Measurements from ENCODE around the gene CYP2C9.
"Not testable (repeated sequence)": the region's sequence is repeated elsewhere in the genome, so short reads cannot be mapped to it uniquely, and the experiment has no call there.

Gene CYP2C9

DNA sequence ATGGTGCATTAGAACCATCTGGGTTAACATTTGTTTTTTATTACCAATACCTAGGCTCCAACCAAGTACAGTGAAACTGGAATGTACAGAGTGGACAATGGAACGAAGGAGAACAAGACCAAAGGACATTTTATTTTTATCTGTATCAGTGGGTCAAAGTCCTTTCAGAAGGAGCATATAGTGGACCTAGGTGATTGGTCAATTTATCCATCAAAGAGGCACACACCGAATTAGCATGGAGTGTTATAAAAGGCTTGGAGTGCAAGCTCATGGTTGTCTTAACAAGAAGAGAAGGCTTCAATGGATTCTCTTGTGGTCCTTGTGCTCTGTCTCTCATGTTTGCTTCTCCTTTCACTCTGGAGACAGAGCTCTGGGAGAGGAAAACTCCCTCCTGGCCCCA is at the start of gene CYP2C9:
TSS of gene CYP2C9 (plus strand) at position 276 of the 400 bp plus-strand sequence. CDS start at position 301, 25 bp downstream.
- DNase-seq: no peak

- no peak for DNase-seq
Measured at GRCh38 chr10:94889123-94889522, 49.3 kb upstream of the CYP2C9 start.

DNA sequence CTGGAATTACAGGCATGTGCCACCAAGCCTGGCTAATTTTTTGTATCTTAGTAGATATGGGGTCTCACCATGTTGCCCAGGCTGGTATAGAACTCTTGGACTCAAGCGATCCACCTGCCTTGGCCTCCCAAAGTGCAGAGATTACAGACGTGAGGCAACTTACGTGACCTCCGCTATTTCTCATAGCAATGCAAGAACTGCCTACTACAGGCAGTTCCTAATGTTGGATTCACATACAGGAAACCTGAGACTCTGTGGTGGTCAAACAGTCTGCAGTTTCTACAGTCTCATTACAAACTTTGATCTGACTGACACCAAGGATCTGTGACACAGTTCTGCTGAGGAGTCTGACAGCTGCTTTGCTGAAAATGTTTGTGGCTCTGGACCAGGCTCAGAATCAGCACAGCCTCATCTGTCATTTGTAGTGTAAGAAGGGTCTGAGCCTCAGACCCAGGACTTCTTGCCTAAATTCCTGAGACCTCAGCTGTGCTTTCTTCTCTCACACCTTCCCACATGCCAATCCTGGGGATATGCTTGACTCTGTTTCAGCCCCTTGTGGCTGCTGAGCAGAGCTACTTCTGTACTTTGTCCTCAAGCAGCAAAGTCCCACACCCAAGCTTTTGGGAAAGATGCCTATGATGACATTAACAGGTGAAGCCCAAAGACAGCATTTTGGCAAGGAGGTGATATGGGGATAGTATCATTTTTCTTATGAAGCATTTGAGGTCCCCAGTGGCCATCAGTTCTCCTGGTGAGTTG is 48.0 kb upstream of the CYP2C9 start:
- DNase-seq: no peak

DNA sequence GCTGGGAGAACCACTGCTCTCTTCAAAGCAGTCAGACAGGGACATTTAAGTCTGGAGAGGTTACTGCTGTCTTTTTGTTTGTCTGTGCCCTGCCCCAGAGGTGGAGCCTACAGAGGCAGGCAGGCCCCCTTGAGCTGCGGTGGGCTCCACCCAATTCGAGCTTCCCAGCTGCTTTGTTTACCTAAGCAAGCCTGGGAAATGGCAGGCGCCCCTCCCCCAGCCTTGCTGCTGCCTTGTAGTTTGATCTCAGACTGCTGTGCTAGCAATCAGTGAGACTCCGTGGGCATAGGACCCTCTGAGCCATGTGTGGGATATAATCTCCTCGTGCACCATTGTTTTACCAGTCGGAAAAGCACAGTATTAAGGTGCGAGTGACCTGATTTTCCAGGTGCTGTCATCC is 40.0 kb upstream of the CYP2C9 start:
- DNase-seq: not testable (repeated sequence)

GRCh38 chr10:94902080-94902479 is 36.4 kb upstream of the CYP2C9 start:
- DNase-seq: no peak

- no peak for DNase-seq
Measured at GRCh38 chr10:94902570-94902969, 35.9 kb upstream of the CYP2C9 start.

GRCh38 chr10:94904506-94905148 is 33.8 kb upstream of the CYP2C9 start:
- not testable (repeated sequence) for DNase-seq

GRCh38 chr10:94916423-94916822 is 22.0 kb upstream of the CYP2C9 start:
- DNase-seq: no peak

DNA sequence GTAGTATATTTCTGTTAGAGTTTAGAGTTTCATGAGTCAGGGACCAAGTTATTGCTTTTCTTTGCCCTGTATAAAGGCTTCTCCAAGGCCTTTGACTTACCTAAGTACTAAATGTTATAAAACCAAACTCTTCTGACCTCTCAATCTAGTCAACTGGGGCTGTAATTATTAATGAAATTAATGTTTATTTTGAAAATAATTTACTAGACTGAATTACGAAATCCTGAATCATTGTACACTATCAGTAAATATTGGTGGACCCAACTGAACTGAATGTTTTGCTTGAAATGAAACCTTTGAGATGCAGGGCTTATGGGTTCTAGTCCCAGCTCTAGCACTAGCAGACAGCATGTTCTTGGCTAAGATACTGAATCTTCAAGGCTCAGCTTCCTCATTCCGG is 1.7 kb upstream of the CYP2C9 start:
- no peak for DNase-seq

- not testable (repeated sequence) for DNase-seq
Measured at GRCh38 chr10:94943432-94944103, 5.1 kb downstream of the CYP2C9 start.

DNA sequence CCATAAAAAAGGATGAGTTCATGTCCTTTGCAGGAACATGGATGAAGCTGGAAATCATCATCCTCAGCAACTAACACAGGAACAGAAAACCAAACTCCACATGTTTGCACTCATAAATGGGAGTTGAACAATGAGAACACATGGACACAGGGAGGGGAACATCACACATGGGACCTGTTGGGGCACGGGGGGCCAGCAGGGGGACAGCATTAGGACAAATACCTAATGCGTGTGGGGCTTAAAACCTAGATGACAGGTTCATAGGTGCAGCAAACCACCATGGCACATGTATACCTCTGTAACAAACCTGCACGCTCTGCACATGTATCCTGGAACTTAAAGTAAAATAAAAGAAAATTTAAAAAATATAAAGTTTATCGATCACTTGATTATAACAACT is 7.7 kb downstream of the CYP2C9 start:
- not testable (repeated sequence) for DNase-seq

DNA sequence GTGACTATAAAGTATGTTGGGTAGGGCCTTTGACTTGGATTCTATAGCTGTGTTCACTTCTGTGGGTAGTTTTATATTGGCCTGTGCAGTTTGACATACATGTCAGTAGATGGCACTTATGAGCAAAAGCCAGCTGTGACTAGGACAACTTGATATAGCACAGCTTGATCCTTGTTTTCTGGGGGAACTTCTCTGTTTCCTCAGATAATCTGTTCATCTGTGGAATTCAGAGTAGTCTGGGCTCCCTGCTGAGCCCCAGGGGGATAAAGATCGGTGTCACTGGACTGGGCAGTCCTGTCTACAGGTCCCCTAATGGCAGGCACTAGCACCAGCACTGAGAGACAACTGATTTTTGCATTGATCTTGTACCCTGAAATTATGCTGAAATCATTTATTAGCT is 25.4 kb downstream of the CYP2C9 start:
- peak; percentile 37 for DNase-seq

GRCh38 chr10:94983555-94983954 is 45.1 kb downstream of the CYP2C9 start:
- DNase-seq: no peak

GRCh38 chr10:94989192-94989591 is 50.7 kb downstream of the CYP2C9 start:
- DNase-seq: no peak

DNA sequence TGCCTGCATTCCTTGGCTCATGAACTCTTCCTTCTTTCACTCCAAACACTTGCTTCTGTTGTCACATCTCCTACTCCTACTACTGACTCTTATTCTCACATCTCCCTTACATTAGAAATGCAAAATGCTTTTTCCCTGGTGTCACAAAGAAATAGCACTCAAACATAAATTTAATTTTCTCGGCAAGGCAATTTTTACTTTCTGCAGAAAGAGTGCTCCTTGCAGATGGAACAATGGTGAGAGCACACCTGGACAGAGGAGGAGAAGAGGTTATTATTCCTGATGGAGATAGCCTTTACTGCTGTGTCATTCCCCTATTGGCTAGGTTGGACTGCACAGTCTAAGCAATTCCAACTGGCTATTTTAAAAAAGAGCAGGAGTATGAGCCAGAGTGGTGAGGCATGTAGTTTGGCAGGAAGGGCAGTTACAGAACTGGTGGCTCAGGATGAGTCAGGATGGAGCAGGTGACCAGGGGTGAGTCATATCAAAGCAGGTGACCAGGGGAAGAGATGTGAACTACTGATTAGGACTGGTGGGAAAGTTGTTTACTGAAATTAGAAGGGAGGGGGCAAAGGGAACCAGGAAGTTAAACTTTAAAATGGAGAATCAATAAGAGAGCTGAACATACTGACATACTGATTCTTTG is 52.9 kb downstream of the CYP2C9 start:
- no peak for DNase-seq

GRCh38 chr10:94992811-94993210 is 54.4 kb downstream of the CYP2C9 start:
- DNase-seq: no peak

DNA sequence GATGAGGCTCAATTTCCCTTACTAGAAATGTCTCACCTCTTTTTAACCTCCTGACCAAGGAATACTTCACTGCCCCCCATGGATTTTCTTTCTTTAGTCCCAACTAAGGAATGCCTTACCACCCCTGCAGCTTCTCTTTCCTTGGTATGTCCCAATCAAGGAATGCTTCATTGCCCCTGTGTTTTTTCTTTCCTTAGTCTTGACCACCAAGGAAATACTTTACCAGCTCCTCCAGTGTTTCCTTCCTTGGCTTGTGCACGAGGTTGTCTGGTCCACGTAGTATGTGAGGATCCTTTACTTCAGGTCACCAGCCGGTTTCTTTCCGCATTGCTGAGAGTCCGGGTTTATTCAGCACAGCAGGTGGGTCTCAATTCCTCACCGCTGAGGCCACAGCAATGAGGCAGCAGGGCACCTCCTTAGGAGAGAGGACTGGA is 59.3 kb downstream of the CYP2C9 start:
- no peak for DNase-seq

DNA sequence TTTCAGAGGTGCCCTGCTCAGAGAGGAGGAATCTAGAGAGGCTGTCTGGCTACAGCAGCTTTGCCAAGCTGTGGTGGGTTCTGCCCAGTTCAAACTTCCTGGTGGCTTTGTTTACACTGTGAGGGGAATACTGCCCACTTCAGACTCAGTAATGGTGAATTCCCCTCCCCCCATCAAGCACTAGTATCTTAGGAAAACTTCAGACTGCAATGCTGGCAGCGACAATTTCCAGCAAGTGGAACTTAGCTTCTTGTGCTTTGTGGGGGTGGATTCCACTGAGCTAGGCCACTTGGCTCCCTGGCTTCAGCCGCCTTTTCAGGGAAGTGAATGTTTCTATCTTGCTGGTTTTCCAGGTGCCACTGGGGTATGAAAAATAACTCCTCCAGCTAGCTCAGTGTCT is 88.0 kb downstream of the CYP2C9 start:
- DNase-seq: no peak

- DNase-seq: no peak
Measured at GRCh38 chr10:95031656-95032055, 93.2 kb downstream of the CYP2C9 start.

GRCh38 chr10:95034401-95034800 is 95.9 kb downstream of the CYP2C9 start:
- no peak for DNase-seq

GRCh38 chr10:95035332-95036295 is 97.2 kb downstream of the CYP2C9 start:
- DNase-seq: no peak

GRCh38 chr10:95039281-95039680 is 100.8 kb downstream of the CYP2C9 start:
- DNase-seq: no peak

Measured in NCI-H748 treated with DMSO at 0.1 percent for 48 hours (cell line).